IPS-18a (cell line): ENCODE measurements around the gene PDZK1.
"Not testable (repeated sequence)": the region's sequence is repeated elsewhere in the genome, so short reads cannot be mapped to it uniquely, and the experiment has no call there.

Experiments
- H3K27ac ChIP-seq: one replicate; pipeline ENCODE4 v1.5.1; 2013; ENCODE audit warnings: low read length
- H3K27me3 ChIP-seq: one replicate; pipeline ENCODE4 v1.6.1; 2013; ENCODE audit warnings: mild to moderate bottlenecking, low read length; ENCODE audit not compliant: control insufficient read depth, insufficient read depth
- H3K36me3 ChIP-seq: one replicate; pipeline ENCODE4 v1.6.1; 2013; ENCODE audit warnings: low read depth, low read length; ENCODE audit not compliant: control insufficient read depth
- H3K4me1 ChIP-seq: one replicate; pipeline ENCODE4 v1.6.1; 2013; ENCODE audit warnings: low read depth, low read length; ENCODE audit not compliant: control insufficient read depth
- H3K4me3 ChIP-seq: one replicate; pipeline ENCODE4 v1.5.1; 2013; ENCODE audit warnings: low read length
- H3K9ac ChIP-seq: one replicate; pipeline ENCODE4 v1.6.1; 2013; ENCODE audit warnings: mild to moderate bottlenecking, low read length, moderate library complexity
- H3K9me3 ChIP-seq: one replicate; pipeline ENCODE4 v1.6.1; 2013; ENCODE audit warnings: low read depth, low read length; ENCODE audit not compliant: control insufficient read depth

The PDZK1 gene

DNA sequence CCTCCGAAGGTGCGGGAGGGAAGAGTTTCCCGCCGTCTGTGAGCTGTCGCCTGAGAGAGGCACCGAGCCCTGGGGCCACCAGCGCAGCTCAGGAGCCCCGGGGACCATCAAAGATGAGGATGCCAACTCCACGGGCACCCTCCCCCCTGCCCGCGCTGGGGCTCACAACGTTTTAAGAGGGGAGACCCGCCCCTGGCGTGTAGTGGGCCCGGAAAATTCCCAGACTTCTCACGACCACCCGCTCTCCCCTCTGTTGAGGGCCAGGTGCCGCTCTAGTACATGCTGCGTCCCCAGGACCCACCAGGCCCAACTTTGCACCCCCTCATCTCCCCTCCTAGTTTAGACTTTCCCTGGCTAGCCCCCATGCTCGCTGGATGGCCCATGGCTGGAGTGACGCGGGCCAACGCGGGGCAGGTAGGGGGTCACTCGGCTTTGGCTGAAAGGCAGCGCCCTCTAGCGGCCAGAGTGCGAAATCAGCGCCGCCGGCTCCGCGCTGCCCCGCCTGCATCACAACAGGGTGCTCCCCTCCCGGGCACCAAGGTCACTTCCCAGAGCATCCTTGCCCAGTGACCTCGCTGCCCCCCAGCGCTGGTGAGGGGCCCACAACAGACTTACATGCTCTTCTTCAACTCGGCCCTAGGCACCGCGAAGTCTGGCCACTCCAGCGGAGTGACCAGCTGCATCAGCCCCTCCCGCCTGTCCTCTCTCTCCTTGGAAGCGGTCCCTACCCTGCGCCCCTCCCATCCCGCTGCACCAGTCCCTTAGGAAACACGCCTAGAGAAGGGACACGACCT, 13.9 kb upstream of the PDZK1 start:
- Histone ChIP-seq H3K9me3 (no peaks in the 10 kb centered on the region), H3K27ac (no peak overlapping the region), H3K27me3 (peaks cover 16% of the 10 kb centered on the region), H3K9ac (peak overlapping the region; percentile 28), H3K4me1 (peaks cover 8% of the 10 kb centered on the region), H3K4me3 (peak overlapping the region; percentile 57), H3K36me3 (no peaks in the 10 kb centered on the region)

DNA sequence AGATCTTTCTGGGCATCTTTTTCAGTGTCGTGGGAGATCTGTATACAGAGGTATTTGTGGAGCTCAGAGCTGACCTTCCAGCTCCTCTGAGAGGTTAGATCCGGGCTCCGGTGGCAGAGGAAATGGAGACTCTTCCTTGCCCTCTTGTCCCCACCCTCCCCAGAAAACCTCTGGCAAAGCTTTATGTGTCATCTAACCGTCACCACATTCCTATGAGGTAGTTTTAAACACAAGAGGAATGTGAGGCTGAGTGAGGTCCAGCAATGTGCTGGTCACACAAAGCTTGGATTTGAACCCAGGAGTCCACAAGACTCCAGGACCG, 13.3 kb upstream of the PDZK1 start:
- Histone ChIP-seq H3K9ac (no peak overlapping the region), H3K4me3 (peak overlapping the region; percentile 57), H3K27me3 (peaks cover 16% of the 10 kb centered on the region), H3K9me3 (no peaks in the 10 kb centered on the region), H3K4me1 (peaks cover 8% of the 10 kb centered on the region), H3K36me3 (no peaks in the 10 kb centered on the region), H3K27ac (no peak overlapping the region)

DNA sequence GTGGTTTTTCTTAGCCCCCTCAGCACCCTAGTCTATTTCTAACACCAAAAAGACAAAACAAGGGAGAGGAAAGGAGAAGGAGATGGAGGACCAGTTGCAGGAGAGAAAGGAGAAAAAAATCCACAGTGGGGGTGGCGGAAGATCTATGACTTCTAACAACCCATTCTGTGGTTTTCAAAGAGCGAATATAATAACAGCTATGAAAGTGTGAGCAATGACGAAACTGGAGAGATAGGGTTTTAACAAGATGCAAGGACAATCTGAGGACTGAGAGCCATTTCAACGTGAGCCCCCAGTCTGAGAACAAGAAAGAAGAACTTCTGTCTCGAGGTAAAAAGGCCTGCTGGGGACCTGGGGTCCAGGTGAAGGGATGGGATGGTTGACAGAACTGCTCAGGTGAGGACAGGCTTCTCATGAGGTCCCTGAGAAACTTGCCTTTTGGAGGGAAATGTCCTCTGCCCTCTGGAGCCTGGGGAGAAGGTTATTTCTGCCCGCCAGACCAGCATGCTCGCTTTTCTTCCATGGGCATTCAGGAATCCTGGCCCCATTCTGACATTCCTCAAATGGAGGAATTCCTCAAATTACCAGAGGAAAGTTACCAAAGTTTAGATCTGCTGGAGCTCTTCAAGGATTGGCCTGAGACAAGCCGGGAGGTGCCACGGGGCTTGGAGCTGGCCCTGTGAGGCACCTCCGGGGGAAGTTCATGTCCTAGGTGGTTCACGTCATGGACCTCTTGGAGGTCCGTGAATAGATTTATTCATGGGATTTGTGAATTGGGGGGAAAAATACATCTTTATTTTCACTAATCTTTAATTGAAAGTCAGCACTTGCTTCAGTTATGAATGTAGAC, 12.3 kb upstream of the PDZK1 start, which contains the start of gene CD160:
TSS of gene CD160 (plus strand) at position 270 of the 850 bp plus-strand sequence. CDS start 8,829 bp downstream, outside the sequence.
- H3K36me3 ChIP-seq: no peaks in the 10 kb centered on the region
- H3K27ac ChIP-seq: no peak within 1 kb of the TSS
- no peak within 1 kb of the TSS for H3K9ac ChIP-seq
- no peak within 1 kb of the TSS for H3K4me3 ChIP-seq
- H3K9me3 ChIP-seq: no peaks in the 10 kb centered on the region
- H3K4me1 ChIP-seq: peaks cover 8% of the 10 kb centered on the region
- H3K27me3 ChIP-seq: peaks cover 16% of the 10 kb centered on the region

GRCh38 chr1:145718465-145718864, 11.3 kb upstream of the PDZK1 start:
- not testable (repeated sequence) for H3K4me1 ChIP-seq, H3K9ac ChIP-seq, H3K27ac ChIP-seq, H3K4me3 ChIP-seq, H3K9me3 ChIP-seq, H3K36me3 ChIP-seq
- peaks cover 16% of the 10 kb centered on the region for H3K27me3 ChIP-seq

GRCh38 chr1:145717833-145718232, 10.7 kb upstream of the PDZK1 start:
- no peak overlapping the region for H3K9ac ChIP-seq
- peaks cover 16% of the 10 kb centered on the region for H3K27me3 ChIP-seq
- H3K27ac ChIP-seq: no peak overlapping the region
- H3K9me3 ChIP-seq: no peaks in the 10 kb centered on the region
- H3K36me3 ChIP-seq: no peaks in the 10 kb centered on the region
- H3K4me1 ChIP-seq: peaks cover 8% of the 10 kb centered on the region
- no peak overlapping the region for H3K4me3 ChIP-seq

- no peak overlapping the region for H3K4me3 ChIP-seq
- peaks cover 16% of the 10 kb centered on the region for H3K27me3 ChIP-seq
- H3K9ac ChIP-seq: no peak overlapping the region
- H3K9me3 ChIP-seq: no peaks in the 10 kb centered on the region
- no peak overlapping the region for H3K27ac ChIP-seq
- H3K4me1 ChIP-seq: peaks cover 8% of the 10 kb centered on the region
- H3K36me3 ChIP-seq: no peaks in the 10 kb centered on the region
These were observed 9.6 kb upstream of the PDZK1 start for GRCh38 chr1:145716641-145717345.

GRCh38 chr1:145714524-145715111, 7.5 kb upstream of the PDZK1 start:
- Histone ChIP-seq H3K4me3 (no peak overlapping the region), H3K4me1 (peaks cover 4% of the 10 kb centered on the region), H3K27me3 (no peaks in the 10 kb centered on the region), H3K27ac (no peak overlapping the region), H3K9ac (no peak overlapping the region), H3K9me3 (no peaks in the 10 kb centered on the region), H3K36me3 (no peaks in the 10 kb centered on the region)

- no peaks in the 10 kb centered on the region for H3K27me3 ChIP-seq
- no peak overlapping the region for H3K27ac ChIP-seq
These were observed 4.1 kb upstream of the PDZK1 start for GRCh38 chr1:145711213-145711651.

GRCh38 chr1:145710291-145711027, 3.3 kb upstream of the PDZK1 start:
- Histone ChIP-seq H3K4me1 (peaks cover 11% of the 10 kb centered on the region), H3K9me3 (no peaks in the 10 kb centered on the region), H3K27ac (no peak overlapping the region), H3K4me3 (no peak overlapping the region), H3K9ac (no peak overlapping the region), H3K27me3 (no peaks in the 10 kb centered on the region), H3K36me3 (no peaks in the 10 kb centered on the region)

More at GRCh38 chr1:145711213-145711651, 4.1 kb upstream of the PDZK1 start:
- H3K9me3 ChIP-seq: no peaks in the 10 kb centered on the region
- H3K4me1 ChIP-seq: peaks cover 11% of the 10 kb centered on the region
- H3K9ac ChIP-seq: no peak overlapping the region
- H3K4me3 ChIP-seq: no peak overlapping the region
- no peaks in the 10 kb centered on the region for H3K36me3 ChIP-seq

DNA sequence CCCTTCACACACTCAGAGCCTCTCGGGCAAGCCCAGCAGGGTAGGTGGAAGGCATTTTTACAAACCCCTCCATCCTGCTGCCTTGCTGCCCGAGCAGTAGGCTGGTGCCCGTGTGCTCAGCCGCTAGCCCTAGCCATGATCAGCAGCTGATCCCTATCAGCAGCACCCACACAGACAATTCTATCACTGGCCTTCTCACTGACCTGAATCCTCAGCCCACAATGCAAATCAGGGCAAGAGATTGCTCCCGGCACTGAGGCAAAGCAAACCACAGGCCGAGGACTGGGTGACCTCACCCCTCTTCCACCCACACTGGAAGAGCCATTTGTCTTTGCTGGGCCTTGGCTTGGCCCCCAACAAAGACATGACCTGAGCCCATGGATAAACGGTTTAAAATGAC, 895 bp upstream of the PDZK1 start:
- Histone ChIP-seq H3K9ac (no peak overlapping the region), H3K36me3 (no peaks in the 10 kb centered on the region), H3K4me3 (no peak overlapping the region), H3K27me3 (no peaks in the 10 kb centered on the region), H3K9me3 (no peaks in the 10 kb centered on the region), H3K4me1 (peaks cover 11% of the 10 kb centered on the region), H3K27ac (no peak overlapping the region)
